GM12875 (cell line): Measurements from ENCODE around the gene CEBPZ.

Experiments
- H3K4me3 ChIP-seq: one replicate; pipeline ENCODE4 v1.5.1; 2011; ENCODE audit warnings: low read depth, low read length, control low read depth
- CTCF ChIP-seq: IDR thresholded peaks from 2 replicates; pipeline ENCODE4 v1.5.1; 2011; ENCODE audit warnings: low read depth, mild to moderate bottlenecking, control low read depth, inconsistent platforms, low read length, moderate library complexity, borderline replicate concordance; ENCODE audit not compliant: insufficient read depth

Gene CEBPZ

GRCh38 chr2:37180006-37180639 lies 51.3 kb downstream of the CEBPZ start:
- no peak for TF ChIP-seq CTCF

GRCh38 chr2:37173741-37174140 lies 57.7 kb downstream of the CEBPZ start:
- no peak for TF ChIP-seq CTCF
- H3K4me3 ChIP-seq: no peak overlapping the region

More at GRCh38 chr2:37180006-37180639, 51.3 kb downstream of the CEBPZ start:
- H3K4me3 ChIP-seq: no peak overlapping the region

- no peak for TF ChIP-seq CTCF
- H3K4me3 ChIP-seq: no peak overlapping the region
Measured at GRCh38 chr2:37171624-37171950, 59.8 kb downstream of the CEBPZ start.

- peak; percentile 71 for TF ChIP-seq CTCF
- H3K4me3 ChIP-seq: no peak overlapping the region
Measured at GRCh38 chr2:37168217-37168981, 63.0 kb downstream of the CEBPZ start.

GRCh38 chr2:37167636-37168180 lies 63.7 kb downstream of the CEBPZ start:
- no peak overlapping the region for H3K4me3 ChIP-seq
- TF ChIP-seq CTCF: no peak

- no peak for TF ChIP-seq CTCF
- no peak overlapping the region for H3K4me3 ChIP-seq
Measured at GRCh38 chr2:37164757-37165156, 66.6 kb downstream of the CEBPZ start.
